ELR (cell line): ENCODE results near the gene C6.
A peak's percentile ranks its signal among the peaks of the same experiment; 100 is the strongest.
"Not testable (repeated sequence)": the region's sequence is repeated elsewhere in the genome, so short reads cannot be mapped to it uniquely, and the experiment has no call there.

Experiments
- DNase-seq: peaks from one replicate; pipeline ENCODE4 v3.0.0-alpha.2; 2015; ENCODE audit warnings: low read depth

Gene C6

GRCh38 chr5:41213340-41213739 is at the start of gene C6:
C6 (minus strand) TSS chr5:41213532; CDS start chr5:41203230, 10,302 bp downstream.
- no peak for DNase-seq

GRCh38 chr5:41256400-41256799 is 43.1 kb upstream of the C6 start:
- no peak for DNase-seq

DNA sequence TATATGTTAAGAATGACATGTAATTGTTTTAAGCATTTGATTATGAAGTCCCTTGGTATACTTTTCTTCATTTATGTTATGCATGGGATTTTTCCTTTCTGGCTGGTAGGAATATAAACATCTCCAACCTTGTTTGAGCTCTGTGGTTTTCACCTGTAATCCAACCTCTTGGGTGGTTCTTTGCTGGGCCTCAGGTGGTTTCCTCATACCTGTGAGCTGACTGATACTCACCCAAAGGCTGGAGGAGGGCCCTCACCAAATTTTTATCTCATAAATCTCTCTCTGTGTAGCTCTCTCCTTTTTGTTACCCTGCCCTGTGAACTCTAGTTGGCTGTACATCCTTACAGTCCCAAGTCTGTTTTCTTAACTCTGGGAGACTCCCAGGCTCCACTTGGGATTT is 39.8 kb upstream of the C6 start:
- DNase-seq = no peak

DNA sequence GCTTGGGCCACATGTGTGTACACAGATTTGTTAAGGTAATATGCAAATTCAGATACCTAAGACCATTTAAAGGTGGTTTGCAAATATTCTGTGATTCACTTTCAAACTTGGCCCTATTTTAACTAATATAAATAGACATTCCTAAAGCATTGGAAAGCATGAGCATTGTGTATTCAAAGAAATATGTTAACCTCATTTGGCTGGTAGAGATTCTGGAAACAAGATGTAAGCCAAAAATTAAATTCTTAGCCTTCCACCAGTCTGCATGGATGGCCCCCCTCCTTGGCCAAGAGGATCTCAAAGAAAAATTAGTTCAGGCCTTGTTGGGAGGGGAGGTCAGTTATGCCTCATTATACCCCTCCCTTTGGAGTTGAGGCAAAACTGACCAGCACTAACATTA is 38.7 kb upstream of the C6 start:
- no peak for DNase-seq

DNA sequence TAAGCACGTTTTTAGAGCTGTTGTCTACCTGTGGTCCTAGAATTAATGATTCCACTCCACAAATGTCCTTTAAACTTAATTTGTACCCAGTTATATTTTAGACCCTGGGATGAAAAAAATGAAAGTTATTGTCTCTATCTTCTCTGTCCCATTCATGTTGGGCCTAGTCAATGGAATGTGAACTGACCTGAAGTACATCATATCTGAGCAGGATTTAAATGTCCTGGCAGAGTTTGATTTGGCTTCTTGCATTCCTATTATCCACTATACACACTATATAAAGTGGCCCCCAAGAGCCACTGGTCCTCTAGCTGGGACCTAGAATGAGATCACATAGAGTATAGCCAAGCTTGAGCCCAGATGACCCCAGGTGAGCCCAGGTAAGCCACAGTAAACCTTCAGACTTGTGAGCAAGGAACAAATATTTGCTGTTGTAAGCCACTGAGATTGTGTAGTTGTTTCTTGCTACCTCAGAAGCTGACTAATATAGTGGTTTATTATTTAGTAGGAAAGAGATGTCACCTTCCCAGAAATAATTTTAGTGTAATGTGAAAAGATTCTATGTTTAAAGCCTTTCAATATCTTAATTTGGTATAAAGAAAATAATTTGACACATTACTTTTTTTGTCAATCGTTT is 37.1 kb upstream of the C6 start:
- no peak for DNase-seq

- no peak for DNase-seq
Measured at GRCh38 chr5:41247135-41247534, 33.8 kb upstream of the C6 start.

GRCh38 chr5:41246376-41246775 is 33.0 kb upstream of the C6 start:
- peak; percentile 66 for DNase-seq

DNA sequence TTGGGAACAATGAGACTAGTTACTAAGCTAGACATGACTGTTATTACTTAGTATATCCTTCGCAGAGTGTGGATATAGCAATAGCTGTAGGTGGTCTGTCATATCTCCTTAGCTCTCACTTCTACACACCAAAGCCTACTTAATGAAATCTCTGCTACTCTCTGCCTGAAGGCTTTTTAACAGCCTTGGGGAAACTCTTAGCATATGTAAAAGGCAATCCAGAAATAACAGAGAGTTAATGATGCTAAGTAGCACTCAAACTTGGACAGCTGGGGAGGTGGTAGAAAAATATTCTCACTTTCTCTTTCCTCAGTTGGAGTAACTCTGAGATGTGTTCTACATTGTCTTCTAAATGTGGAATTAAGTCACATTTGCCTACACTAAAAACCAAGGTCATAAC is 30.2 kb upstream of the C6 start:
- DNase-seq = no peak

DNA sequence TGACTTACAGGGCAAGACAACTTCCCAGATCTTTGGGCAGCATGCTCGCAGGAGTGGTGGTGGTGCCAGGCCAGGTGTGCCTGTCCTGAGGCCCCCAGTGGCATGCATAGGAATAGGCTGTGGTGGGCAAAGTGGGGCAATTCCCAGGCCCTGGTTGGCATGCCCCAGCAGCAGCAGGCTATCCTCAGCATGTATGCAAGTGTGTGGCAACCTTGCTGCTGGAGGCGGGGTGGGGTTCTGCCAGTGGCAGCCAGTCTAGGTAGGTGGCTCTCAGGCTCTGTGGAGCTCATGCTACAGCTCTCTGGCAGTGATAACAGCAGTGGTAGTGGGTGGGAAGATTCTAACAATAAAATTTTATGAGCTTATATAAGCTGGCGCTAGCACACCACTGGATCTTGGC is 27.7 kb upstream of the C6 start:
- DNase-seq = no peak

DNA sequence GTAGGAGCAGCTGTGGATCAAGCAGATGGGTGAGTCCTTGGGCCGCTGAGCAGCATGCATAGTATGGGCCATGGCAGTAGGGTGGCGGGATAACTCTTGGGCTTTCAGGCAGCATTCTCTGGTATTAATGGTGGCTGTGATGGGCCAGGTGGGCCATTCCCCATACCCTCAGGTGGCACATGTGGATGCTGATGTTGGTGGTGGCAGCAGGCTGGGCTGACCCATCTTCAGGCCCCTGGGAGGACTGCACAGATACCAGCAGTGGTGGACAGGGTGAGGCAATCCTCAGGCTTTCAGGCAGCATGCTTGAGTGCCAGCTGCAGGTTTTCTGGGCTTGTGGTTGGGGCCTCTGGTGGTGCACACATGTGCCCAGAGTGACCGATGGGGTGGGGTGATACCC is 27.1 kb upstream of the C6 start:
- no peak for DNase-seq

GRCh38 chr5:41234475-41234874 is 21.1 kb upstream of the C6 start:
- no peak for DNase-seq

DNA sequence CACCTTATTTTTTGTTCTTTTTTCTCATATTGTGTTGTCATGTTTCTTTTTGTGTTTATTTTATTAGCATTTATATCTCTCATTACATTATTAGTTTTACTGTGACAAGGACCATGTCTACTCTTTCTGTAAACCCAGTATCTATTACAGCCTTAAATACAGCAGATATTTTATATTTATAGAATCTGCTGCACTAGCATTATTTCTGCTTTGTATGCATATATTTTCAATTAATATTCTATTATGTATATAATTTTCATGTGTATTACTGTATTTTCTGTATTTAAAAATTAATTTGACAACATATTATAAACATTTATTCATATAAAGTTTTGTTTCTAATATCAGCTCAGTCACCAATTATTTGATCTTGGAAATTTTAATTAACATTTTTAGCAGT is 19.5 kb upstream of the C6 start:
- no peak for DNase-seq

- DNase-seq = not testable (repeated sequence)
Measured at GRCh38 chr5:41230276-41230675, 16.9 kb upstream of the C6 start.

- DNase-seq = no peak
Measured at GRCh38 chr5:41223962-41224361, 10.6 kb upstream of the C6 start.

GRCh38 chr5:41219658-41220269 is 6.4 kb upstream of the C6 start:
- DNase-seq = no peak

DNA sequence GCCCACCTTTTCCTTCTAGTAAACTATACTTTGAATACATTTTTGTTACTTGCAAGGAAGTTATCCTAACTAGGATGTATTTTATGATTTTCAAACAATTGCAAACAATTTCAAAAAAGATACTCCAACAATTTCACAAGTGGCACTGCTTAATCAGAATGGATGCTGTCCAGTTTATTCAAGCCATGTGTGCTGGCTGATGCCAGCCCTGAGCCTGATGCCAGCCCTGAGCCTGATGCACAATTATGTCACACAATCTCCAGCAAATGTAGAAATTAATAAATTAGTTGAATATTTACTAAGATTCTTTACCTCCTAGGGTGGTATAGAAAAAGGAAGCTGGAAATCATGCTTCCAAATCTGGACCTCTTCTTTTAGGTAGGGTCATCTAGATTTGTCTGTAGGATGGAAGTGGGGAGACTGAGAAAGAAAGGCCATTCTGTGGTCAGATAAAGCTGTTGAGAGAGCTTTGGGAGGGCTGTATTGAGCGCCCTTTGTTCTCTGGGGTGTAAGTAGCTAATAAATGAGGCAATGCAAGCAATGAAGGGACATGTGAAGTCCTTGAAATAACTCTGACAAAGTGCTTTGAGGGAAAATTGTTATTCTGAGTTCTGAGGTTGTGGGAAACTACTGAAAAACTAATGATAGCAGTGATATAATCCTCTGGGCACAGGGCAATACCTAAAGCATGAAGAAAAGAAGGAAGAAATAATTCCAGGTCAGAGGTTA is 5.8 kb upstream of the C6 start:
- no peak for DNase-seq

GRCh38 chr5:41214182-41214581 is 850 bp upstream of the C6 start:
- no peak for DNase-seq

DNA sequence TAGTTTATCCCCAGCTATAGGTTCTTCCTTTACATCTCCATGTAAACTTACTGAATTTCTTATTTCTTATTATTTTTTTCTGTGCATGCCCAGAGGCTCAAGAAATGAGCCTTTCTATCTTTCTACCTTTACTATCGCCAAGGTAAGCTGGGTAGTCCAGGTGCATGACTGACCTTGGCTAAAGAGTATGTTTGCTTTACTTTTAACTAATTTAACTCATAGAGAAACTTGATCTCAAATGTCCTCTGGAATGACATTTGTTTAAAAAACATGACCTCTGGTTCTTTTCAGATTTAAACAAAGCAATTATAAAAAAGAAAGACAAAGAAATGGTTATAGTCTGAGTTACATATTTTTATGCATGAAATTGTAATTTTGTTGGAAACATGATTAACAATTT is 397 bp downstream of the C6 start:
- DNase-seq = no peak

DNA sequence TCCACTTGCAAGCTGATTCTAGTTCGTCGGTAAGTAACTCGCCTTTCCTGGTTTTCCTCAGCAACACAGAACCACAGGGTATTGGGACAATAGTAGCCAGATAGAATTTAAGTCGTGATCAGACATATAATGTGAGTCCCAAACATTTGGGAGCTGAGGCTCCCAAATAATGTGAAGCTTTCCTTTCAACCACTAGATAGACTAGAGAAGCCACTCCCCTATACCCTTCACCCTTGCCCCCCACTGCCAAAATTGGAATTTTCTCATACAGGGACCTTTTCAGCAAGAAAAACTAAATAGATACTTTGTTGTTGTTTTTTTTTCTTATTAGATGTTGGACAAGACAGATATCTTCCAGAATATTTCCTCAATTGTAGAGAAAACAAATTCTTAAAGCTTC is 1.9 kb downstream of the C6 start:
- DNase-seq = no peak

DNA sequence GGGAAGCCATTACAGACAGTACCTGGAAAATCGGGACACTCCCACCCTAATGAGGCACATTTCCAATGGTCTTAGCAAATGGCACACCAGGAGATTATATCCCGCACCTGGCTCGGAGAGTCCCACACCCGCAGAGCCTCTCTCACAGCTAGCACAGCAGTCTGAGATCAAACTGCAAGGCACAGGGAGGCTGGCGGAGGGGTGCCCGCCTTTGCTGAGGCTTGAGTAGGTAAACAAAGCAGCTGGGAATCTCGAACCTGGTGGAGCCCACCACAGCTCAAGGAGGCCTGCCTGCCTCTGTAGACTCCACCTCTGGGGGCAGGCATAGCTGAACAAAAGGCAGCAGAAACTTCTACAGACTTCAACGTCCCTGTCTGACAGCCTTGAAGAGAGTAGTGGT is 7.9 kb downstream of the C6 start:
- not testable (repeated sequence) for DNase-seq

GRCh38 chr5:41203033-41203432 is 10.3 kb downstream of the C6 start:
- no peak for DNase-seq

DNA sequence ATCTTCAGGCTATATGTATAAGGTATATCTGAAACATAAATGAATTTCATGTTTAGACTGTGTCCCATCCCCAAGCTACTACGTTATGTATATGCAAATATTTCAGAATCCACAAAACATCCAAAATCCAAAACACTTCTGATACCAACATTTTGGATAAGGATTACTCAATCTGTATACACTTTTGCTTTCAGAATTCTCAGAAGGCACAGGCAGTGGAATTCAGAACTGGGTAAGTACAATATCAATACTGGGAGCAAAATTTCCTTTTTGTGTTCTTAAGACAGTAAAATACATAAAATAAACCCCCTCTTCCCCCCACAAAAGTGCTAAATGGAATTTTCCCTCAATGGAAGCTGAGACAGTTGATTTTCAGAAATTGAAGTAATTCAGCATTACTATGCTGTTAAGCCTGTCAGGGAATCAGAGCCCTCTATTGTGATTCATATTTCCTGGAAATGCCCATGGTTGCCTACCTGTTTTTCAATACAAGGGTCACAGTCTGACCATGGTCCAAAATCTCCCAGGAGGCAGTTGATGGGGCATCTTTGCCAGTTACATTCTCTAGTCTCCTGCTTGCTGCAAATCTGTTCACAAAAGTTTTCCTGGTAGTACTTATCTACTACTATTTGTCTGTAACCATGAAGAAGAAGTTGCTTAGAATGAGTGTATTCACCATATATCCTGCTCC is 12.1 kb downstream of the C6 start:
- DNase-seq = no peak

DNA sequence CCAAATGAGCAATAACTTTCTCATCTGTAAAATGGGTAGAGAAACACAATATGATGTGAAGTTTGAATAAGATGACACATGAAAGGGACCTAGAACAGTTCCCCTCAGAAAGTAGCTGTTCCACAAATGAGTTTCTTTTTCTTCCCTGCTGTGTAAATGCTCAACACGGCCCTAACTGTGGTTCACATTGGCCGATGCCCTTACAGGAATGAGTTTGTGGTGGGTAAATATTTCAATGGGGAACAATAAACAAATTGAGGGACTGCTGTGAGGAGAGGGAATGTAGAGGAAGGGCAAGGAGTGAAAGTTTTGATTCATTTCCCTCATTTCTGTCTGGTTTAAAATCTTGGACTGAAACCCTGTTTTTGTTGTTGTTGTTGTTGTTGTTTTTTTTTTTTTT is 12.8 kb downstream of the C6 start:
- no peak for DNase-seq
